ENCODE measurements around the gene MSRB3. TPM values are rescaled to one million over a fixed set of nuclear protein-coding genes. Genes with fewer than 3 reads are reported as not detected.
"Not testable (repeated sequence)": the region's sequence is repeated elsewhere in the genome, so short reads cannot be mapped to it uniquely, and the experiment has no call there.

The MSRB3 gene
- total and polyA plus RNA-seq, 2 donors (not counting 1 experiment from before 2014, with no cell fraction given), result 46.9 to 105 TPM

GRCh38 chr12:65474831-65475230 lies 196.3 kb downstream of the MSRB3 start:
- H3K4me3 ChIP-seq (replicated peaks in 1 of 4; ENCODE audit: control extremely low read depth in 1 of 4, insufficient read depth in 1 of 4, low read depth in 3 of 4, low read length in 4 of 4), result no peak overlapping the region
- H3K4me1 ChIP-seq (ENCODE audit: control insufficient read depth, extremely low read depth, insufficient read depth, low read length), result no peaks in the 10 kb centered on the region
- H3K9me3 ChIP-seq (ENCODE audit: control insufficient read depth, insufficient read depth, low read depth, low read length), result no peaks in the 10 kb centered on the region
- no peaks in the 10 kb centered on the region for H4K20me1 ChIP-seq (ENCODE audit: control insufficient read depth, extremely low read depth, insufficient read depth, low read length)
- H3K9ac ChIP-seq (ENCODE audit: insufficient read depth, low read length), result no peak overlapping the region
- H2AFZ ChIP-seq (ENCODE audit: low read length), result no peak overlapping the region
- H3K27me3 ChIP-seq (ENCODE audit: control insufficient read depth, insufficient read depth, low read length), result no peaks in the 10 kb centered on the region
- no peaks in the 10 kb centered on the region for H3K79me2 ChIP-seq (ENCODE audit: control insufficient read depth, insufficient read depth, low read length)
- no peaks in the 10 kb centered on the region for H3K36me3 ChIP-seq (ENCODE audit: control insufficient read depth, insufficient read depth, low read length)
- H3K4me2 ChIP-seq (ENCODE audit: extremely low read depth, insufficient read depth, low read length), result no peak overlapping the region
- TF ChIP-seq CTCF (conservative IDR thresholded peaks at IDR 0.05 in 1 of 2, IDR thresholded peaks at IDR 0.05 in 1 of 2; ENCODE audit: low read depth in 1 of 2, low read length in 2 of 2) (no peak), EZH2 (IDR thresholded peaks at IDR 0.05; ENCODE audit: low read length, missing control alignments) (no peak)
- no peak overlapping the region for H3K27ac ChIP-seq (ENCODE audit: insufficient read depth, low read length)
- DNase-seq (ENCODE audit: low read depth in 2 of 2), result no peak

GRCh38 chr12:65477721-65478120 lies 199.2 kb downstream of the MSRB3 start:
- H3K27me3 ChIP-seq (ENCODE audit: control insufficient read depth, insufficient read depth, low read length), result no peaks in the 10 kb centered on the region
- no peaks in the 10 kb centered on the region for H3K4me1 ChIP-seq (ENCODE audit: control insufficient read depth, extremely low read depth, insufficient read depth, low read length)
- H3K36me3 ChIP-seq (ENCODE audit: control insufficient read depth, insufficient read depth, low read length), result no peaks in the 10 kb centered on the region
- no peak overlapping the region for H3K27ac ChIP-seq (ENCODE audit: insufficient read depth, low read length)
- H3K9ac ChIP-seq (ENCODE audit: insufficient read depth, low read length), result no peak overlapping the region
- H3K4me3 ChIP-seq (replicated peaks in 1 of 4; ENCODE audit: control extremely low read depth in 1 of 4, insufficient read depth in 1 of 4, low read depth in 3 of 4, low read length in 4 of 4), result no peak overlapping the region
- no peak overlapping the region for H2AFZ ChIP-seq (ENCODE audit: low read length)
- no peaks in the 10 kb centered on the region for H3K79me2 ChIP-seq (ENCODE audit: control insufficient read depth, insufficient read depth, low read length)
- H4K20me1 ChIP-seq (ENCODE audit: control insufficient read depth, extremely low read depth, insufficient read depth, low read length), result no peaks in the 10 kb centered on the region
- no peak for TF ChIP-seq EZH2 (IDR thresholded peaks at IDR 0.05; ENCODE audit: low read length, missing control alignments)
- TF ChIP-seq CTCF (conservative IDR thresholded peaks at IDR 0.05 in 1 of 2, IDR thresholded peaks at IDR 0.05 in 1 of 2; ENCODE audit: low read depth in 1 of 2, low read length in 2 of 2), result no peak
- DNase-seq (ENCODE audit: low read depth in 2 of 2), result no peak
- no peak overlapping the region for H3K4me2 ChIP-seq (ENCODE audit: extremely low read depth, insufficient read depth, low read length)
- H3K9me3 ChIP-seq (ENCODE audit: control insufficient read depth, insufficient read depth, low read depth, low read length), result no peaks in the 10 kb centered on the region

- not testable (repeated sequence) for H3K27me3 ChIP-seq (ENCODE audit: control insufficient read depth, insufficient read depth, low read length); H3K36me3 ChIP-seq (ENCODE audit: control insufficient read depth, insufficient read depth, low read length); H2AFZ ChIP-seq (ENCODE audit: low read length); DNase-seq (ENCODE audit: low read depth in 2 of 2); H3K4me2 ChIP-seq (ENCODE audit: extremely low read depth, insufficient read depth, low read length); H3K79me2 ChIP-seq (ENCODE audit: control insufficient read depth, insufficient read depth, low read length); H3K27ac ChIP-seq (ENCODE audit: insufficient read depth, low read length); H3K4me1 ChIP-seq (ENCODE audit: control insufficient read depth, extremely low read depth, insufficient read depth, low read length); H4K20me1 ChIP-seq (ENCODE audit: control insufficient read depth, extremely low read depth, insufficient read depth, low read length); H3K4me3 ChIP-seq (replicated peaks in 1 of 4; ENCODE audit: control extremely low read depth in 1 of 4, insufficient read depth in 1 of 4, low read depth in 3 of 4, low read length in 4 of 4); H3K9me3 ChIP-seq (ENCODE audit: control insufficient read depth, insufficient read depth, low read depth, low read length); H3K9ac ChIP-seq (ENCODE audit: insufficient read depth, low read length)
Measured at GRCh38 chr12:65483891-65484516, 205.5 kb downstream of the MSRB3 start.
